SK-N-SH (cell line): ENCODE measurements around the gene BEX4. TPM values are rescaled to one million over a fixed set of nuclear protein-coding genes. Genes with fewer than 3 reads are reported as not detected.
"Not testable (repeated sequence)": the region's sequence is repeated elsewhere in the genome, so short reads cannot be mapped to it uniquely, and the experiment has no call there.

Source experiments
- CTCF ChIA-PET: fragments of 300-600, 350-600 bp; formaldehyde crosslinking; extraction: SDS; loops from one replicate; lab custom pipeline; 2021; lab: Yijun Ruan, JAX
- POLR2A ChIA-PET: fragments of 350-600 bp; sonication (Branson Sonifier 250); formaldehyde crosslinking; extraction: SDS; loops from one replicate; lab custom pipeline; 2020; ENCODE audit warnings: antibody characterized with exemption, inconsistent platforms; lab: Yijun Ruan, JAX
- DNase-seq: peaks from one replicate; pipeline ENCODE4 v3.0.0; 2012
- H2AFZ ChIP-seq: fragments of 200-600 bp; sonication (generic); 2 replicates; pipeline ENCODE4 v1.8.1; 2016; ENCODE audit warnings: antibody characterized with exemption, mild to moderate bottlenecking, low read depth
- H3F3A ChIP-seq: fragments of 200-600 bp; sonication (generic); replicated peaks from 2 replicates; pipeline ENCODE3; 2016; ENCODE audit warnings: antibody characterized with exemption, mild to moderate bottlenecking; ENCODE audit not compliant: insufficient read depth
- H3K27ac ChIP-seq, 2 experiments: fragments of 200-500 bp in 1 of 2; fragments of 200-600 bp in 1 of 2; sonication (Bioruptor generic) in 1 of 2; sonication (generic), shearing (Covaris generic) in 1 of 2; 2 replicates each; pipeline versions ENCODE4 v1.5.1 to v1.6.1; 2014 to 2016; ENCODE audit warnings: low read depth in 2 of 2, inconsistent platforms in 1 of 2, low read length in 1 of 2, mild to moderate bottlenecking in 1 of 2, mixed read lengths in 1 of 2
- H3K27me3 ChIP-seq: fragments of 200-600 bp; sonication (generic), shearing (Covaris generic); 2 replicates; pipeline ENCODE4 v1.6.1; 2016; ENCODE audit warnings: mixed run types; ENCODE audit not compliant: insufficient read depth
- H3K36me3 ChIP-seq, 2 experiments: fragments of 200-500 bp in 1 of 2; fragments of 200-600 bp in 1 of 2; sonication (Bioruptor generic) in 1 of 2; sonication (generic) in 1 of 2; replicated peaks in 1 of 2; 2 replicates each; pipeline versions ENCODE3 to v1.5.1; 2014 to 2016; ENCODE audit warnings: low read length in 1 of 2, mild to moderate bottlenecking in 1 of 2; ENCODE audit not compliant: insufficient read depth in 2 of 2, control insufficient read depth in 1 of 2
- H3K4me1 ChIP-seq, 2 experiments: fragments of 200-500 bp in 1 of 2; fragments of 200-600 bp in 1 of 2; sonication (Bioruptor generic) in 1 of 2; sonication (generic), shearing (Covaris generic) in 1 of 2; 2 replicates each; pipeline versions ENCODE4 v1.5.1 to v1.6.1; 2014 to 2016; ENCODE audit warnings: low read depth in 1 of 2, low read length in 1 of 2, mixed run types in 1 of 2; ENCODE audit not compliant: insufficient read depth in 2 of 2, control insufficient read depth in 1 of 2
- H3K4me2 ChIP-seq: fragments of 200-600 bp; sonication (generic), shearing (Covaris generic); 2 replicates; pipeline ENCODE4 v1.6.1; 2017; ENCODE audit warnings: mixed run types
- H3K4me3 ChIP-seq, 2 experiments: fragments of 200-500 bp in 1 of 2; fragments of 200-600 bp in 1 of 2; sonication (Bioruptor generic) in 1 of 2; sonication (generic), shearing (Covaris generic) in 1 of 2; 2 replicates each; pipeline versions ENCODE4 v1.5.1 to v1.8.1; 2014 to 2016; ENCODE audit warnings: low read depth in 2 of 2, inconsistent platforms in 1 of 2, low read length in 1 of 2, mild to moderate bottlenecking in 1 of 2, mixed read lengths in 1 of 2, moderate library complexity in 1 of 2
- H3K79me2 ChIP-seq: fragments of 200-600 bp; sonication (generic); 2 replicates; pipeline ENCODE4 v1.8.1; 2017; ENCODE audit warnings: mild to moderate bottlenecking; ENCODE audit not compliant: insufficient read depth
- H3K9ac ChIP-seq: fragments of 200-600 bp; sonication (generic); 2 replicates; pipeline ENCODE4 v1.6.1; 2017; ENCODE audit warnings: mixed run types
- H3K9me2 ChIP-seq: fragments of 200-600 bp; sonication (generic); 2 replicates; pipeline ENCODE4 v1.6.1; 2017; ENCODE audit warnings: mixed run types
- H3K9me3 ChIP-seq: fragments of 200-600 bp; sonication (generic); 2 replicates; pipeline ENCODE4 v1.6.1; 2017; ENCODE audit warnings: mixed run types, mild to moderate bottlenecking, moderate library complexity
- H4K20me1 ChIP-seq: fragments of 200-600 bp; sonication (generic); 2 replicates; pipeline ENCODE4 v1.6.1; 2017; ENCODE audit warnings: mild to moderate bottlenecking, mixed run types; ENCODE audit not compliant: insufficient read depth
- GABPA ChIP-seq: IDR thresholded peaks from 2 replicates; pipeline ENCODE4 v1.4.0; 2012; ENCODE audit warnings: low read depth, mild to moderate bottlenecking
- JUND ChIP-seq: IDR thresholded peaks from 2 replicates; pipeline ENCODE4 v1.4.0; 2012
- MAX ChIP-seq: IDR thresholded peaks from 2 replicates; pipeline ENCODE4 v1.4.0; 2012; ENCODE audit warnings: low read depth
- NRF1 ChIP-seq: IDR thresholded peaks from 2 replicates; pipeline ENCODE4 v1.6.1; 2012; ENCODE audit warnings: low read depth, mild to moderate bottlenecking, low read length
- RCOR1 ChIP-seq: fragments of 150-350 bp; IDR thresholded peaks from 2 replicates; pipeline ENCODE4 v1.6.1; 2017; ENCODE audit warnings: antibody characterized with exemption, low read length
- REST ChIP-seq: IDR thresholded peaks from 2 replicates; pipeline ENCODE4 v1.6.1; 2012; ENCODE audit warnings: mild to moderate bottlenecking, low read depth, low read length, moderate library complexity
- USF1 ChIP-seq: IDR thresholded peaks from 2 replicates; pipeline ENCODE4 v1.4.0; 2012; ENCODE audit warnings: low read depth, borderline replicate concordance
- WGBS: methylation state at CpG from one replicate; pipeline ENCODE4 v1.1.6; 2017; ENCODE audit warnings: low lambda C conversion rate; 5-methylcytosine and 5-hydroxymethylcytosine counted together
- polyA plus RNA-seq, 3 experiments: library from polyadenylated mRNA; depleted of rRNA; stranded (reverse); fragments of >200 nt; gene quantifications; 2 replicates each; pipeline ENCODE4 v1.2.3, GENCODE V29; 2012

Gene BEX4
- polyA plus RNA-seq, 1 of the 3 experiments (the other 2 are of a cell fraction): 95.7 TPM

DNA sequence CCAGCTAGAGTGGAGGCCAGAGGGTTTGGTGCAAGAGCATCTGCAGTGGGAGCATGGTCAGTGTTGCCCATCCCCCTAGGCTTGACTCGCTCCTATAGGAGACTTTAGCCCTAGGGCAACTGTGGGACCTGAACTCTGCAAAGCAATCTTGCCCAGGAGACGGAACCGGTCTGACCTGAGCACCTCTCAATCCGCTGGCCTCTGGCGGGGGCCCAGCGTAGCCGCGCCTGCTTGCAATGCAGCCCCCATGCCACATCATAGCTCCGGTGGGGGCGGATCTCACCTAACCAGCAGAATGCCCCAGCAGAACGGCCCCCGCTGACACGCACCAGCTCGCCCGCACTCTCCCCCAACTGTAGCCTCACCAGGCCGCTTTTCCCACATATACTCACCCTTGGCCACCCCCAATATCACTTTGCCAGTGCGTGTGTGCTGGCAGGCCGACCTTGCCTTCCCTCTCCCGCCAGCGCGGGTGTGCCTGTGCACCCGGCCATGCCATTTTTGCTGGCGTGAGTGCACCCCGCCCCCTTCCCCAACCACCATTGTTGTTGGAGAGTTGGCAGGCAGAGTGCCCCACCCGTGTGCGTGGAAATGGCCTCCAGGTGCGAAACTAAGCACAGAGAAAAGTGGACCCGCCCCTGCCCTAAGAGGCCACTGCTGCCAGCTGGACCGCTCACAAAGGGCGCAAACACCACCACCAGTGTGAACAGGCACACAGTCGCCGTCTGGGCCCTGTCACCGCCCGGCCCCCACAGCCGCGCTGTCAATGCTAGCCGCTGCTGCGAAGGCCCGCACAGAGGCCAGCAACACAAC is 5.8 kb downstream of the BEX4 start (continued):
- TF ChIP-seq USF1 (no peak), NRF1 (no peak), RCOR1 (no peak), REST (no peak)

DNA sequence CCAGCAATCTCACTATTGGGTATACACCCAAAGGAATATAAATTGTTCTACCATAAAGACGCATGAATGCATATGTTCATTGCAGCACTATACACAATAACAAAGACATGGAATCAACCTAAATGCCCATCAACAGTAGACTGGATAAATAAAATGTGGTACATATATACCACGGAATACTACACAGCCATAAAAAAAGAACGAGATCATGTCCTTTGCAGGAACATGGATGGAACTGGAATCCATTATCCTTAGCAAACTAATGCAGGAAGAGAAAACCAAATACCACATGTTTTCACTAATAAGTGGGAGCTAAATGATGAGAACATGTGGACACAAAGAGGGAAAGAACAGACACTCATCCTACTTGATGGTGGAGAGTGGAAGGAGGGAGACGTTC is 11.0 kb downstream of the BEX4 start:
- POLR2A ChIA-PET, H3K9me3 ChIP-seq, DNase-seq, H3K27ac ChIP-seq, H3K4me1 ChIP-seq, H3K9ac ChIP-seq, H3K9me2 ChIP-seq, H4K20me1 ChIP-seq, H2AFZ ChIP-seq, H3K4me2 ChIP-seq, H3K4me3 ChIP-seq, H3F3A ChIP-seq, H3K79me2 ChIP-seq, H3K36me3 ChIP-seq: not testable (repeated sequence)
- H3K27me3 ChIP-seq: peaks cover 10% of the 10 kb centered on the region; the same call in 1 of the 2 replicates
- WGBS: 53% methylated on average over 4 of the region's 4 CpGs
- CTCF ChIA-PET: interaction anchor here (1.3 kb wide), 1 partner anchor 15 kb away, joined by 3 read pairs; no protein-coding TSS in a partner anchor

DNA sequence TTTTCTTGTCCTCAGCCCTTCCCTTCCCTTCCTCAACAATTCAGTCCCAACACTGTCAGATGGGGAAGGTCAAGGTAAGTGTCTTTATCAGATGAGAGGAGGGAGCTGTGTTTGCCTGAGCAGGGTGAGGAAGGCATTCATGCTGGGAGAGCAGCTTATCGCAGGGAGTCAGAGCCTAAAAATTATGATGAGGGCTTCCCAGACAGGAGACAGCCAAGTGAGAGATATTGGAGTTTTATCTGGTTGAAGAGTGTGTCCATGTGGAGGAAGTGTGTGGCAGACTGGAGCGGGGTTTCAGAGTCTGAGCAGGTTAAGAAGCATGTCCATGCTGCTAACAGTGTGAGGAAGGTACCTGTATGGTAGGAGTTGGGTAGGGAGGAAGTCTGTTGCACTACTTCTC is 18.4 kb downstream of the BEX4 start:
- H3K79me2 ChIP-seq: no peaks in the 10 kb centered on the region
- no peaks in the 10 kb centered on the region for H4K20me1 ChIP-seq
- ChIA-PET CTCF (interaction anchor here (1.1 kb wide), 1 partner anchor 10 kb away, joined by 3 read pairs; no protein-coding TSS in a partner anchor), POLR2A (no interaction called here)
- DNase-seq: no peak
- H3K36me3 ChIP-seq: no peaks in the 10 kb centered on the region
- WGBS: 32% methylated on average over 2 of the region's 2 CpGs
- peaks cover 23% of the 10 kb centered on the region; the same call in 1 of the 2 replicates for H3K27me3 ChIP-seq
- TF ChIP-seq GABPA (no peak), MAX (no peak), JUND (no peak)
- no peaks in the 10 kb centered on the region for H3K9me2 ChIP-seq
- no peak overlapping the region for H3K9ac ChIP-seq
- no peak overlapping the region for H2AFZ ChIP-seq
- H3K4me2 ChIP-seq: no peak overlapping the region
- no peaks in the 10 kb centered on the region for H3K9me3 ChIP-seq
- no peaks in the 10 kb centered on the region for H3F3A ChIP-seq
- no peak overlapping the region for H3K27ac ChIP-seq
- no peak overlapping the region for H3K4me3 ChIP-seq
- H3K4me1 ChIP-seq: no peaks in the 10 kb centered on the region
